Measurements from ENCODE around the gene PARD6G. TPM values are rescaled to one million over a fixed set of nuclear protein-coding genes. Genes with fewer than 3 reads are reported as not detected.

PARD6G gene
- total and polyA plus RNA-seq, 2 of the 13 experiments (the other 11 are each of a cell fraction or from before 2014, with no cell fraction given): 3.6 to 7.4 TPM

- TF ChIP-seq ZKSCAN1 (IDR thresholded peaks at IDR 0.05; ENCODE audit: low read length) (0 out of 2 replicates have a peak, but pooled peaks have one; percentile 11), CBX2 (IDR thresholded peaks at IDR 0.05; ENCODE audit: low read depth, low read length) (no peak), CBX2 (CRISPR knock-in tag; IDR thresholded peaks at IDR 0.05; ENCODE audit: low read depth) (no peak), ADNP (CRISPR knock-in tag; IDR thresholded peaks at IDR 0.05) (no peak), ZZZ3 (CRISPR knock-in tag; IDR thresholded peaks at IDR 0.05; ENCODE audit: borderline replicate concordance) (no peak), KDM4B (CRISPR knock-in tag; IDR thresholded peaks at IDR 0.05) (no peak), ELF4 (CRISPR knock-in tag; IDR thresholded peaks at IDR 0.05; ENCODE audit: borderline replicate concordance) (no peak), SRSF9 (IDR thresholded peaks at IDR 0.05; ENCODE audit: borderline replicate concordance, insufficient read depth, low read depth, low read length, poor library complexity, severe bottlenecking) (no peak), HES4 (CRISPR knock-in tag; IDR thresholded peaks at IDR 0.05; ENCODE audit: borderline replicate concordance) (no peak), ZNF264 (CRISPR knock-in tag; IDR thresholded peaks at IDR 0.05) (no peak), NCOA2 (CRISPR knock-in tag; IDR thresholded peaks at IDR 0.05) (peak; percentile 33; the same call in 1 of the 2 replicates), ARID5B (CRISPR knock-in tag; IDR thresholded peaks at IDR 0.05) (peak; percentile 70), NRL (CRISPR knock-in tag; IDR thresholded peaks at IDR 0.05; ENCODE audit: borderline replicate concordance) (no peak; the same call in 1 of the 2 replicates), NCOA5 (CRISPR knock-in tag; IDR thresholded peaks at IDR 0.05) (no peak), U2AF2 (IDR thresholded peaks at IDR 0.05; ENCODE audit: low read depth, low read length) (no peak), ATF2 (CRISPR knock-in tag; IDR thresholded peaks at IDR 0.05) (peak; percentile 78; the same call in 1 of the 2 replicates), HMG20A (CRISPR knock-in tag; IDR thresholded peaks at IDR 0.05; ENCODE audit: borderline replicate concordance) (no peak), ZNF564 (CRISPR knock-in tag; IDR thresholded peaks at IDR 0.05) (no peak), EZH2 (conservative IDR thresholded peaks at IDR 0.05; ENCODE audit: low read depth, low read length) (no peak), MYPOP (CRISPR knock-in tag; IDR thresholded peaks at IDR 0.05) (0 out of 2 replicates have a peak, but pooled peaks have one; percentile 49), ZNF720 (CRISPR knock-in tag; IDR thresholded peaks at IDR 0.05) (no peak), RXRB (CRISPR knock-in tag; IDR thresholded peaks at IDR 0.05; ENCODE audit: borderline replicate concordance) (peak; percentile 58), NFE2L2 (IDR thresholded peaks at IDR 0.05; ENCODE audit: low read length) (no peak), ATF7-NPFF (CRISPR knock-in tag; IDR thresholded peaks at IDR 0.05; ENCODE audit: low read depth) (no peak; the same call in 1 of the 2 replicates), ZMYM4 (CRISPR knock-in tag; IDR thresholded peaks at IDR 0.05) (no peak), SALL1 (CRISPR knock-in tag; IDR thresholded peaks at IDR 0.05) (peak; percentile 56; the same call in 1 of the 2 replicates)
Observed at GRCh38 chr18:80200171-80200931, 47.0 kb downstream of the PARD6G start (continued).

Measured in HepG2 (cell line).